Esophagus muscularis mucosa (tissue), 4 donors: ENCODE results near the gene MR1. TPM values are rescaled to one million over a fixed set of nuclear protein-coding genes. Genes with fewer than 3 reads are reported as not detected.

Experiments
- DNase-seq: peaks from one replicate; pipeline ENCODE4 v3.0.0-alpha.2; 2017; ENCODE audit errors: extremely low spot score
- H3K27ac ChIP-seq, 4 donors: fragments of 200-600 bp; sonication (generic); replicated peaks in 1 of 4; 1 replicate in 3 of 4; 2 replicates in 1 of 4; pipeline ENCODE4 v1.5.1; 2016 to 2019; ENCODE audit warnings: mild to moderate bottlenecking in 1 of 4
- H3K27me3 ChIP-seq, 4 donors: fragments of 200-600 bp; sonication (generic); one replicate each; pipeline versions ENCODE4 v1.5.1 to v1.6.0; 2016 to 2019
- H3K36me3 ChIP-seq, 4 donors: fragments of 200-600 bp; sonication (generic); one replicate each; pipeline ENCODE4 v1.5.1; 2016 to 2019
- H3K4me1 ChIP-seq, 4 donors: fragments of 200-600 bp; sonication (generic); one replicate each; pipeline ENCODE4 v1.5.1; 2016 to 2019
- H3K4me3 ChIP-seq, 4 donors: fragments of 200-600 bp; sonication (generic); 1 replicate in 2 of 4; 2 replicates in 2 of 4; pipeline ENCODE4 v1.5.1; 2016 to 2019; ENCODE audit warnings: mild to moderate bottlenecking in 4 of 4, moderate library complexity in 1 of 4
- H3K9me3 ChIP-seq, 4 donors: fragments of 200-600 bp; sonication (generic); 1 replicate in 3 of 4; 2 replicates in 1 of 4; pipeline ENCODE4 v1.5.1; 2016 to 2019
- CTCF ChIP-seq, 3 experiments: fragments of 200-600 bp in 2 of 3; fragments of 450-650 bp in 1 of 3; sonication (generic) in 2 of 3; IDR thresholded peaks; one replicate each; pipeline ENCODE4 v1.5.1; 2017 to 2019; ENCODE audit warnings: antibody characterized with exemption in 3 of 3, mild to moderate bottlenecking in 2 of 3, moderate library complexity in 1 of 3
- EP300 ChIP-seq: sonication (generic); formaldehyde crosslinking; IDR thresholded peaks from one replicate; pipeline ENCODE4 v1.6.1; 2017; ENCODE audit warnings: antibody characterized with exemption
- POLR2A ChIP-seq: fragments of 450-650 bp; IDR thresholded peaks from one replicate; pipeline ENCODE4 v1.6.1; 2017; ENCODE audit warnings: antibody characterized with exemption, moderate library complexity, mild to moderate bottlenecking, low read depth
- POLR2AphosphoS5 ChIP-seq, 2 donors: sonication (generic); formaldehyde crosslinking; IDR thresholded peaks; one replicate each; pipeline ENCODE4 v1.6.1; 2017; ENCODE audit warnings: antibody characterized with exemption in 2 of 2
- WGBS: methylation state at CpG from one replicate; pipeline ENCODE4 v1.1.5; 2018; 5-methylcytosine and 5-hydroxymethylcytosine counted together
- intact Hi-C: fragments of 100-400 bp; cut with DNase I; formaldehyde crosslinking; loops from one replicate; pipeline ENCODE4 v1.15.1; 2023
- total RNA-seq, 4 donors: library from RNA; depleted of rRNA; stranded (reverse); fragments of >200 nt; gene quantifications; one replicate each; pipeline versions ENCODE4 v1.1.0 to v1.2.1, GENCODE V29; 2016

Gene MR1
- total RNA-seq, 4 donors from 2014 or later = 10.8 to 23.5 (median 15.4) TPM

GRCh38 chr1:181073638-181074037, 39.9 kb downstream of the MR1 start:
- peaks cover 0 to 17% (median 14%) of the 10 kb centered on the region in 4 donors for H3K4me1 ChIP-seq
- TF ChIP-seq CTCF (IDR thresholded peaks at IDR 0.05) (no peak), POLR2AphosphoS5 (IDR thresholded peaks at IDR 0.05) (no peak), EP300 (no peak), POLR2A (no peak)
- no peak overlapping the region for H3K27ac ChIP-seq
- 60% methylated on average over 10 of the region's 10 CpGs for WGBS
- H3K9me3 ChIP-seq = no peaks in the 10 kb centered on the region
- no peaks in the 10 kb centered on the region for H3K27me3 ChIP-seq
- no peak for DNase-seq
- H3K4me3 ChIP-seq = no peak overlapping the region
- no peaks in the 10 kb centered on the region for H3K36me3 ChIP-seq
- intact Hi-C loops = no loop called here

- TF ChIP-seq POLR2A = no peak
- TF ChIP-seq CTCF (IDR thresholded peaks at IDR 0.05) = no peak
- no peak for DNase-seq
- Histone ChIP-seq H3K4me3 (no peak overlapping the region), H3K27ac (no peak overlapping the region), H3K36me3 (no peaks in the 10 kb centered on the region), H3K9me3 (no peaks in the 10 kb centered on the region), H3K4me1 (peaks cover 0 to 17% (median 14%) of the 10 kb centered on the region in 4 donors), H3K27me3 (no peaks in the 10 kb centered on the region)
- intact Hi-C loops = no loop called here
- WGBS = 88% methylated on average over 5 of the region's 5 CpGs
Observed at GRCh38 chr1:181075766-181076350, 42.1 kb downstream of the MR1 start.

- Histone ChIP-seq H3K4me1 (peaks cover 0 to 17% (median 14%) of the 10 kb centered on the region in 4 donors), H3K27ac (no peak overlapping the region), H3K36me3 (no peaks in the 10 kb centered on the region), H3K9me3 (no peaks in the 10 kb centered on the region), H3K27me3 (no peaks in the 10 kb centered on the region), H3K4me3 (no peak overlapping the region)
- TF ChIP-seq POLR2AphosphoS5 (IDR thresholded peaks at IDR 0.05) (no peak), POLR2A (no peak), CTCF (IDR thresholded peaks at IDR 0.05) (no peak), EP300 (no peak)
- DNase-seq = no peak
- intact Hi-C loops = no loop called here
- whole genome bisulfite sequencing = 72% methylated on average over 3 of the region's 3 CpGs
Observed at GRCh38 chr1:181076852-181077251, 43.1 kb downstream of the MR1 start.

GRCh38 chr1:181077576-181078242, 43.9 kb downstream of the MR1 start:
- no peaks in the 10 kb centered on the region for H3K27me3 ChIP-seq
- H3K4me3 ChIP-seq = no peak overlapping the region
- DNase-seq = no peak
- H3K4me1 ChIP-seq = peaks cover 0 to 17% (median 14%) of the 10 kb centered on the region in 4 donors
- TF ChIP-seq CTCF (IDR thresholded peaks at IDR 0.05) = no peak
- no peak for TF ChIP-seq POLR2AphosphoS5 (IDR thresholded peaks at IDR 0.05)
- TF ChIP-seq POLR2A = no peak
- no peak for TF ChIP-seq EP300
- intact Hi-C loops = no loop called here
- no peaks in the 10 kb centered on the region for H3K36me3 ChIP-seq
- H3K9me3 ChIP-seq = no peaks in the 10 kb centered on the region
- WGBS = 45% methylated on average over 7 of the region's 7 CpGs
- H3K27ac ChIP-seq = no peak overlapping the region
